HTERT RPE-1 (cell line): ENCODE results near the gene DNAH11.
"Not testable (repeated sequence)": the region's sequence is repeated elsewhere in the genome, so short reads cannot be mapped to it uniquely, and the experiment has no call there.

ENCODE experiments used
- in situ Hi-C: fragments of 300-500 bp; cut with MboI; formaldehyde crosslinking; loops from 4 replicates; pipeline ENCODE4 v1.14.3; 2020; ENCODE audit warnings: low sequenced_read_pairs

The DNAH11 gene

GRCh38 chr7:21867816-21868575 lies 325.2 kb downstream of the DNAH11 start:
- in situ Hi-C loops, result no loop called here

DNA sequence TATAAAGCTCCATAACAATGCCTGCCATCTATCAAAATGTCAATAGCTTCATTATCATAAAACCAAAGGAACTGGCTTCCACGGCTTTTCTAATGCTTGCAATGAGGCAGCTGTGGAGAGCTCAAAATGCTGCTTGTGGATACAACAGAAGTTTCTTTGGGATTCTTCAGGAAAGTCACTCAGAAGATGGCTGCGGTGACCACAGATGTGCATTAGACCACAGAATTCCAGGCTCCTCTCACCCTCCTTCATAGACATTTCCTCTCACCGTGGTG lies 325.7 kb downstream of the DNAH11 start:
- in situ Hi-C loops, result no loop called here

DNA sequence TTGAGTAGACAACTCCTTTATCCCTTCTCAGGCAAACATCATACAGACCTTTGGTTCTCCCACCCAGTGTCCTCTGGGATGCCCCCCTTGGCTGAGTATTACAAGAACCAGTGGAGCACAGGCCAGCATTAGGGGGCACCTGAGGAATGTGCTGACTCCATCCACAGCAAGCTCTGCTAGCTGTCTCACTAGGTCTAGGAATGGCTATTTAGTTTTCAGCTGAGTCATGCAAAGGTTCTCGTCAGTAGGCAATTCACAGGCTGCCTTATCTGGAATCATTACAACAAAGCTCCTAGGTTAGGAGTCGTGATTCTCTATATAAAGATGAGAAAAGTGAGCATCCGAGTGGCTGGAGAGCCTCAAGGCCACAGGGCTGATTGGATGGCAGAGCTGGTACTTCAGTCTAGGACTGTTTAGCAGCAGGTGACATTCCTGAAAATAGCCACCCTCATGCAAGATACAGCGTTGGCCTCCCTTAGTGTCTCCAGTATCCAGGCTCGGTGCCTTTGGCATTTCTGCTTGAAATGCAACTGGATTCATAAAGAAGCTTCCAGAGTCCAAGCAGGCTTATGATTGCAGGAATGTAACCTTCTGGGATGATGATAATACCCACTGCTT lies 327.1 kb downstream of the DNAH11 start:
- in situ Hi-C loops, result no loop called here

DNA sequence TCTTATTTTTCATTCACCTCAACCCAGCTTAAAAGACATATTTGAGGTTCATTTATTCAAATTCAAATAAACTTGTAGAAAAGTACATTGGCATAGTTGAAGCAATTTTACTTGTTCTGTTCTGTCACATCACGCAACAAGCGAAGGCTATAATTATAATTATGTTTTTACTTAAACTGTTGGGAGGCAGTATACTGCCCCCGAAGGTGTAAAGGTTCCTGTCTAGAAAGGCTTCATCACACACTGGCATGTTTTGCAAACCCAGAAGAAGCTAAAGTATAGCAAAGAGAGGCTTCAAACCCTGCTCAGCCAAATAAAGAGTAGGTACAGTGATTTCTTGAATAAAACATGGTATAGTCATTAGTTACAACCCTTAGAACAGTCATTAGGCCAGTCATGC lies 340.2 kb downstream of the DNAH11 start:
- in situ Hi-C loops, result no loop called here

DNA sequence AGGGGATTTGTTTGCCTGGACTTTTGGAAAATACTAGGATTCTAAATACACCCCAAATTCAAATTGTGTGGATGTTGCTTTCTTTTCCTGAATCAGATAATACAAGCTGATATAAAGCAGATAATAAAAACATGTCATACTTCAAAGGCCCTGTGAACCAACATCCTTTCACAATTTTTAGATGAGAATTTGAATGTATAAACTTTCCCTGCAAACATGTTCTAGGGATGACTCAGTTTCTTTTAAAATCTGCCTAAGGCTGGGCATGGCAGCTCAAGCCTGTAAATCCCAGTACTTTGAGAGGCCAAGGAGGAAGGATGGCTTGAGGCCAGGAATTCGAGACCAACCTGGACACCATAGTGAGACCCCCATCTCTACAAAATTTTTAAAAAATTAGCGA lies 340.7 kb downstream of the DNAH11 start:
- in situ Hi-C loops, result not testable (repeated sequence)

DNA sequence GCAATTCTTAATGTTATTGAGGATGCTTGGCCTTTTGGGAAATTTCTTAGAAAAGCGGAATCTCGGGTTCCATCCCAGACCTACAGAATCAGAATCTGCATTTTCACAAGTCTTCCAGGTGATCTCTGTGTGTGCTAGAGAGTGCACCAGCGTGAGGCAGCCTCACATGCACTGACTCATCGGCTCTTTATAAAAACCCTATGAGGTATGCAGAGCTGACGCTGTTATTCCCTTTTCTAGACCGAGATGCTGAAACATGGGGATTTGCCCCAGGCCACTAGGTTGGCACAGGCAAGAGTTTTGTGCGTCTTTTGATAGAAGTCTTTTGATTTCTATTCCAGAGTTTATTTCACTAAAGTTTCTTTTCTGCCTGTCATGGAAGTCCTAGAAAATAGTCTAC lies 341.7 kb downstream of the DNAH11 start:
- in situ Hi-C loops, result no loop called here

- in situ Hi-C loops, result no loop called here
These were observed 343.6 kb downstream of the DNAH11 start for GRCh38 chr7:21886396-21886795.

GRCh38 chr7:21887353-21887752 lies 344.5 kb downstream of the DNAH11 start:
- in situ Hi-C loops, result no loop called here

DNA sequence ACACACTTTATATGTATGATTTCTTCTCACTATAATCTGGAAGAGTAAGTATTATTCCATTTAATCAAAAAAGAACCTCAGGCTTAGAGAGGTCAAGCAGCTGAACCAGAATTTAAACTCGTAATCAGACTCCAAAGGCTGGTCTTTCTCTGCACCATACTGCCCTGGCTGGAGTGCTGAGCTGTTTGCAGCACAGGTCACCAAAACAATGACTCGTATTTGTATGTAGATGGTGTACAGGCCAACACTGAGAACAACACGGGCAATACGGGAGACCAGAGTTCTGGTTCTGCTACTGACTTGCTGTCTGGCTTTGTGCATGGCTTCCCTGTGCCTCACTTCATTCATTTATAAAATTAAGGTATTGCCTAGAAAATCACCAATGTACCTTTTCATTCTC lies 344.9 kb downstream of the DNAH11 start:
- in situ Hi-C loops, result no loop called here

DNA sequence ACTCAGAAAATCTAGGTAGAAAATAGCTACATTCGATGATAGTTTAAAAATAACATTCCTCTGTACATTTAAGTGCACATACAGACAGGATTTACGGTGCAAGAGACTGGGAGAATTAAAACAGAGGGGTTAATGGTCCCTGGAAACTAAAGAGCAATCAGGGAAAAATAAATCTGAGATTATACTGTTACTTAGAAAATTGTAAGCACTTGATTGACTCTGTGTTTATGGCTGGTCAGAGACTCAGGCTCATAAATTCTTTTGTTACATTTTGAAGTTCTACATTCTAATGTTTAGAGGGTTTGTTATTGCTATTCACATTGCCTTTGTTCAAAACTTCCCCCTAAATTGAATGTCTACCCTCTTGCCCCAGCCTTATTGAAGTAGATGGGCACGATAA lies 348.5 kb downstream of the DNAH11 start:
- in situ Hi-C loops, result no loop called here

- in situ Hi-C loops, result no loop called here
These were observed 350.6 kb downstream of the DNAH11 start for GRCh38 chr7:21893401-21893800.

DNA sequence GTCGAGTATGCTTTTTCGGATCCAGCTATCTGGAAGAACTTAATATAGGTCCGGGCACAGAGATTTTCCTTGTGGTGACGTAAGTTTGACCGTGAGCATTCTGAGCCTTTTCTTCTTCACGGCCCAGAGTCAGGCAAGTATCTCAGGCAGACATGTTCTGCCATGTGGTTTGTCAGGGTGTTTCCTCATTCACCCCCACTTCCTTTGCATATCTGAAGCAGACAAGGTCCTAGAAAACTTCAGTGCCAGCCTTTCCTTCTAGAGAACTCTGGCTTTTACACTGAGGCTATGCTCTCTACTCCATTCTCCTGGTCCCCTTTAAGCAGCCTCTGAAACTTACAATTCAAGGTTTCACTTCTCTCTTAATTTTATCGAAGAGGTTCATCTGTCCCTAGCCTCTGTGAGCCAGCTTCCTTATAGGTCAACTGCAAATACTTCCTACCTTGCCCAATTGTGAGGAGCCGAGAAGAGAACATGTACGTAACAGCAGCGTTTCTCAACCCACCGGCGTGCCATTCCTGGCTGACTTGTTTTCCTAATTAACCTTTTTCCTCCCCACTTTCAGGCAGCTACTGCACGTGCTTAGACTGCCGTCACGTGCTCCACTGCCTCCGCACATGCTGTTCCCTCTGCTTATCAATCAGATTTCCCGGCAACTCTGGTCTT lies 355.6 kb downstream of the DNAH11 start:
- in situ Hi-C loops, result no loop called here

- in situ Hi-C loops, result no loop called here
These were observed 359.4 kb downstream of the DNAH11 start for GRCh38 chr7:21902240-21902639.

DNA sequence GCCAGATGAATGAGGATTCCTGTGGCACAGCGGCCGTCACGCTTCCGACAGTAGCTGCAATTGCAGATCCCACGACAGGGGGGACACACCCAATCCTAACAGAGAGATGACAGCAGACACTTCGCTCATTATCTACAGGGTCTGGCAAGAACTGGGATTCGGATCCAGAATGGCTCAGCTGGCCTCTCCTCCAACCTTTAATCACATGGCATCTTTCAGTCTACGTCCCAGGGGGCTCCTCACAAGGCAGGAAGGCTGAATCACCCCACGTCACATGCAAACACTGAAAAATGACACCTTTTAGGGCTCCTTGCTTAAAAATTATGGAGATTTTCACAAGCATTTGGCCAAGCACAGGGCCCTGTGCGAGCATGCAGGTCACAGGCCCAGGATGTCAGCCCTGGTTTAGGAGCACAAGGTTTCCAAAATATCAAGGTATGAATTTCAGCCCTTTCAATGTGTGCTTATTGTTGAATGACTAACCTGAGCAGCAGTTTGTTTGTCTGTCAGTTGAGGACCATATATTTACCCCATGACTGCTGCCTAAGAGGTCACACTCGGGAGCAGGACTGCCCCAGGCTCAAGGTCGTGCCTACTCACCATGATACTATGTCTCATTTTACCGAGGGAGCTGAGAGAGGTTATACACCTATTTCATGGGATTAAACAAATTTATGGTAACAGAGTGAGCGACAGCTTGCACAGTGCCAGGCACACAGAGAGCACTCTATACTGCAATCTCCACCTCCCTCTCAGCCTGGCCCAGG lies 360.4 kb downstream of the DNAH11 start:
- in situ Hi-C loops, result no loop called here

DNA sequence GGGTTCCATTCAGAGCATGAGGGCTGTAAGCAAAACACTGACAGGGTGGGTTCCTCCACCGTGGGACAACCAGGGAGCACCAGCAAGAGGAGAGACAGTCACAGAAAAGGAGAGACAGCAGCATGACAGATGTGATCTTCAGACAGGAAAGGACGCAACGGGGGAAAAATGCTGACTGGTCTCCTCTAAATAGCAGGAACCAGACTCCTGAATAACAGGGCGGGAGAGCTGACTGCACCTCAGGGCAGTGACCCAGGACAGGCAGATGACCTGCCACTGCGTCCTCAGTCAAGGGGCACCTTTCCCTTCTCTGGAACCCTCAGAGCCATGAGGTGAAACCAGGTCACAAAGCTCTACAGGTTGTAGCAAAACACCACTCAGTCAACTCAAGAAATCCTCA lies 365.9 kb downstream of the DNAH11 start:
- in situ Hi-C loops, result no loop called here

DNA sequence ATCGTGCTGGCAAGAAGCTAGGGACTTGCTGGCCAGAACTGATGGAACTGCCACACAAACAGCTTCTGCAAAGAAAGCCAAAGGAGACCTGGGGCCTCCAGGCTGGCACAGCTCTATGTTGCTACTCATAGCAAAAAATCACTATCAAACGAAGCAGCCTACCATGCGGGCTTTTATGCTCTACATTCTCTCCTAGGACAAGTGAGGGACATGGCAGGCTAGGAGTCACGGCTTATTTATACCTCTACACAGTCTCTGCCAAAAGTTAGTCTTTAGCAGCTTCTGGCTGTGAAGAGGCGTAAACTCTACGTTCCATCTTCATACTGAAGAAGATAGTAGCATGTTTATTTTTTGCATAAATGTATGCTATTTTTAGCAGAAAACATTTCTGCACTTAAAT lies 367.4 kb downstream of the DNAH11 start:
- in situ Hi-C loops, result no loop called here

GRCh38 chr7:21911341-21911875 lies 368.6 kb downstream of the DNAH11 start:
- in situ Hi-C loops, result no loop called here

DNA sequence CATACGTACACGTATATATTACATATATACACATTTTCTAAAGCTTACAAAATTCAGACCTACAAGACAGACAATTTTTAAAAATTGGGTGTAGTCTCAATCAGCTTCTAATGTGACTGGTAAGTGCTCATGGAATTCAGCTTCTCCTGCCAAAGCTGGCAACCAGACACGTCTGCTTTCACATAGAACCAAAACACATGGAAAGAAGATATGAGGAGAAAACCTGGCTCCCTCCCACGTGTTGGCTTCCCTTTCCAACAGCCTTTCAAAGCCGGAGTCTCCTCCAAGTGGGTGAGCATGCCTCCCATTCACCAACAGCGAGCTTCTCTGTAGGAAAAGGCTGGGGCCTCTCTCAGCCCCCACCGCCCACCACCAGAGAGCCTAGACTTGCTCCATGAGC lies 369.5 kb downstream of the DNAH11 start:
- in situ Hi-C loops, result no loop called here

DNA sequence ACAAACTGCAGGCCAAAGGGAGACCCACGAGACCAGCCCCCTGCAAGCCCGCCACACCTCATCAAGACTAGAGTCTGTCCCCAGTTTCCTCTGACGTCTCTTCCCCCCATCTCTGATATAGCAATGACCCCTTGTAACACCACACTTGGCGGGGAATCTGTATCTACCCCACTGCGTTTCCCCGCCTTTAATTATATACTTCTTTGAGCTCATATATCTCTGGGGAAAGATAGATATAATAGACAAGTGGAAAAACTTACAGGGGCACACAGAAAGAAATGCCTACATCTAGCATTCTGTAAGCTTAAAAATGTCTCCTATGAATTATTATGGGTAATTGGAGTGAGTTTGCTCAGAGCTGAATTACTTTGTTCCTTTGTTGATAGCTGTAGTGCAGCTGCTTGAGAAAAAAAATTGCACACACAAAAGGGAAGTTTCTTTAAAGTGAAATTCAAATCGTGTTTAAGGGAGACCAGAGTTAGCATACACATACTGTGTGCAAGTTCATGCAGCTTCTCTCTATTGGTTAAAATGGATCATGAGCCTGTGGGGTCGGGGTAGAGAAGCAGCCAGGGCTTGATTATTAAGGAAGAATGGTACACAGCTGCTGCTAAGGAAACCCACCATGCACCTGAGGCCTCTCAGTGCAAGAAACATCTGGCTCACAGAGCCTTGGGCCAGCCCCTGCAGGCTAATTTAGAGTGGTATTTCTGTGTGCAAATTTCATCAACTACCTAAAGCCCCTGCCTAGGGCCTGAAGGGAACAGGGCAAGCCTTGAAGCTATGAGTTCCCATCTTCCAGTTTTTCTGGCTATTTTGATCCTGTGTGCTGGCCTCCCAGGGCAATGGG lies 370.3 kb downstream of the DNAH11 start:
- in situ Hi-C loops, result no loop called here

DNA sequence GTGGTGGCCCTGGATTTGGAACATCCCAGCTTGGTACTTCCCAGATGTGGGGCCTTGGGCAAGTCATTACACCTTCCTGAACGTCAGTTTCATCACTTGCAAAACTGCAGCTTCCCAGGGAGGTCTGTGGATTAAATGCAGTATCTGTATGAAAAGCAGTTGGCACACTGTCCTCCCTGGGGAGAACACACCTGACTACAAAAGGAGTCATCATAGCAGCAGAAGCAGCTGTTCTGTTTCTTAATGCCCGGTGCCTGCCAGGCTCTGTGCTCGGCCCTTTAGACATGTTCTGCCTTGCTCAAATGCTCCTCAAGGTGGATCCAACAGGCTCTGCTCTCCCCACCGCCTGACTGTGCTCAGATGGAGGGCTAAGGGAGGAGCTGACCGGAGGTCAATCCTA lies 371.8 kb downstream of the DNAH11 start:
- in situ Hi-C loops, result no loop called here

GRCh38 chr7:21915140-21915539 lies 372.3 kb downstream of the DNAH11 start:
- in situ Hi-C loops, result no loop called here
